Measurements from ENCODE around the gene LRRC7.

GRCh38 chr1:70017770-70018169, 450.0 kb downstream of the LRRC7 start:
- TF ChIP-seq POLR2A (IDR thresholded peaks at IDR 0.05) (no peak), CTCF (IDR thresholded peaks at IDR 0.05) (no peak)
